Measurements from ENCODE around the gene ANO4. TPM values are rescaled to one million over a fixed set of nuclear protein-coding genes. Genes with fewer than 3 reads are reported as not detected.
"Not testable (repeated sequence)": the region's sequence is repeated elsewhere in the genome, so short reads cannot be mapped to it uniquely, and the experiment has no call there.

Gene ANO4
- total RNA-seq, 1 experiment from 2014 or later = not detected

- no peak for DNase-seq (ENCODE audit: extremely low read depth, low read depth)
These were observed 232.6 kb downstream of the ANO4 start for GRCh38 chr12:101027200-101027599.

- no peak for DNase-seq (ENCODE audit: extremely low read depth, low read depth)
These were observed 233.2 kb downstream of the ANO4 start for GRCh38 chr12:101027816-101028215.

- no peak for DNase-seq (ENCODE audit: extremely low read depth, low read depth)
These were observed 243.8 kb downstream of the ANO4 start for GRCh38 chr12:101038289-101038871.

- no peak for DNase-seq (ENCODE audit: extremely low read depth, low read depth)
These were observed 245.4 kb downstream of the ANO4 start for GRCh38 chr12:101039848-101040531.

DNA sequence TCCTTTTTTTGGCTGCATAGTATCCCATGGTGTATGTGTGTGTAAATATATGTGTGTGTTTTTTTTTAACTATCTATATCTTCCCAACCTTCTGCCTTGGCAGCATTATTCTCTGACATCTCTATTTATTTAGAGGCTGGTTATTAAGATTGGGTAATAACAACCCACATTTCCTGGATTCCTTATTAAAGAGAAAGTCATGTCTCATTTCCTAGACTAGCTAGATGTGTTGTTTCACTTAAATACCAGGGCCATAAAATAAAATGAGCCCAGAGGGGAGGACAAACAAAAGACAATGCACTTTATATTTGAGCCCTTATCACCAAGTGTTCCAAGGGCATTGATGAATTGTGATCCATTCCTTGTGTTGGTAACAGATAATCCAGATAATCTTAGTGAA is 246.4 kb downstream of the ANO4 start:
- DNase-seq (ENCODE audit: extremely low read depth, low read depth) = no peak

DNA sequence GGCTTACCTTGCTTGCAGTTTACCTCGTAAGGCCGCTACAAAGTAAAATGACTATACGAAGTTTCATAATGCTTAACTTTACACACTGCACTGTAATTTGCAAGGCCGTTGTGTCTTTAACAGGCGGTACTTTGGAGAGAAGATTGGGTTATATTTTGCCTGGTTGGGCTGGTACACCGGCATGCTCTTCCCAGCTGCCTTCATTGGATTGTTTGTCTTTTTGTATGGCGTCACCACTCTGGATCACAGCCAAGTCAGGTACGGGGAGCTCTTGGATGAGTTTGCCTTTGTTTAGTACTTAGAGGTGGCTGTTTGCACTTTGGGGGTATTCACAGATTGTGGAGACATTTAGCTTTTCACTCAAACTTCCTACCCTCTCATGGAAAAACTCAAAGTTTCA is 247.6 kb downstream of the ANO4 start:
- no peak for DNase-seq (ENCODE audit: extremely low read depth, low read depth)

DNA sequence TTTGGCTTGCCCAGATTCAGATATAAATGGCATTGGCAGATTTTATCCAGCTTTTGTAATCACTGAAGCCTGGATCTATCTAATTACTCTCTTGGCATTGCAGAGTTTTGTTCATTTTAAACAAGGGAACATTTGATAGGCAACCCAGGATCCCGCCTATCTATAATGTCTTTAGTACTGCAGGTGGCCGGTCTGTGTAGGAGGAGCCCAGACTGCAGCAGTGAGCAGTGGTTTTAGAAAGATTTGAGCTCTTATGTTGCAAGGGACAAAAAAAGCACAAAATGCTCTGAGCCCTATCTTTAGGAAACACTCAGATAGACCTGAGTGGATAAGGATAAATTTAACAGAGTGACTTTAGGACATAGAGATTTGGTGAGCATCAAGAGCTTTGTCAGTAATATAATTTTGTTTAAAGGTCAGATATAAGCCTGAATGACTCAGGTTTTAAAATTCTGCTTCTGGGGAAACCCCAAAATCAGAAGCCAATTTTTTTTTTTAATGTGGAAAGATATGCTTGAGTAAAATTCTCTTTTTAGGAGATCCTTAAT is 250.0 kb downstream of the ANO4 start:
- DNase-seq (ENCODE audit: extremely low read depth, low read depth) = no peak

- no peak for DNase-seq (ENCODE audit: extremely low read depth, low read depth)
These were observed 251.2 kb downstream of the ANO4 start for GRCh38 chr12:101045486-101046464.

- no peak for DNase-seq (ENCODE audit: extremely low read depth, low read depth)
These were observed 253.1 kb downstream of the ANO4 start for GRCh38 chr12:101047652-101048051.

GRCh38 chr12:101050631-101051030 is 256.1 kb downstream of the ANO4 start:
- DNase-seq (ENCODE audit: extremely low read depth, low read depth) = no peak

GRCh38 chr12:101051151-101051550 is 256.6 kb downstream of the ANO4 start:
- no peak for DNase-seq (ENCODE audit: extremely low read depth, low read depth)

- no peak for DNase-seq (ENCODE audit: extremely low read depth, low read depth)
These were observed 257.4 kb downstream of the ANO4 start for GRCh38 chr12:101051901-101052550.

- DNase-seq (ENCODE audit: extremely low read depth, low read depth) = no peak
These were observed 258.6 kb downstream of the ANO4 start for GRCh38 chr12:101053203-101053602.

GRCh38 chr12:101055940-101056339 is 261.4 kb downstream of the ANO4 start:
- DNase-seq (ENCODE audit: extremely low read depth, low read depth) = no peak

GRCh38 chr12:101062508-101062907 is 267.9 kb downstream of the ANO4 start:
- DNase-seq (ENCODE audit: extremely low read depth, low read depth) = not testable (repeated sequence)

DNA sequence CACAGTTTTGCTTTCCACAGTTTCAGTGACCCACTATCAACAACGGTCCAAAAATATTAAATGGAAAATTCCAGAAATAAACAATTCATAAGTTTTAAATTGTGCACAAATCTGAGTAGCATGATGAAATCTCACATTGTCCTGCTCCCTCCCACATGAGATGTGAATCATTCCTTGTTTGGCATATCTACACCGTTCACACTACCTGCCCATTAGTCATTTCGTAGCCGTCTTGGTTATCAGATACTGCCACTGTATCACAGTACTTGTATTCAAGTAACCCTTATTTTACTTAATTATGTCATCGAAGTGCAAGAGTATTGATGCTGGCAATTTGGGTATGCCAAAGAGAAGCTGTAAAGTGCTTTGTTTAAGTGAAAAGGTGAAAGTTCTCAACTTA is 270.1 kb downstream of the ANO4 start:
- no peak for DNase-seq (ENCODE audit: extremely low read depth, low read depth)

- DNase-seq (ENCODE audit: extremely low read depth, low read depth) = no peak
These were observed 271.9 kb downstream of the ANO4 start for GRCh38 chr12:101066489-101066888.

DNA sequence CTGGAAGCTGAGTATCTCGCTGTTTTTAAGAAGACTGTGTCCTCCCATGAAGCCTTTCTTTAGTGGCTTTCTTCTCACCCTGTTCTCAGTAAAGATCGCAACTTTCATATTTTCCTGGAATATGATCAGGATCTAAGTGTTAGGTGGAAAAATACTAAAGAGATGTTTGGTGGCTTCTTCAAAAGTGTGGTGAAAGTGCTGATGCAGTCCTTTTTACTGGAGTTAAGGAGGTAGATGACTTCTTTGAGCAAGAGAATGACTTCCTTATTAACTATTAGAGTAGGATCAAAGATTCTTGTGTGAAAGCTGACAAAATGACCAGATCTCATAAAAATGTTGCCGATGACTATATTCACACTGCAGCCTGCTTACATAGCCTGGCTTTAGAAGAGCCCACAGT is 273.8 kb downstream of the ANO4 start:
- no peak for DNase-seq (ENCODE audit: extremely low read depth, low read depth)

DNA sequence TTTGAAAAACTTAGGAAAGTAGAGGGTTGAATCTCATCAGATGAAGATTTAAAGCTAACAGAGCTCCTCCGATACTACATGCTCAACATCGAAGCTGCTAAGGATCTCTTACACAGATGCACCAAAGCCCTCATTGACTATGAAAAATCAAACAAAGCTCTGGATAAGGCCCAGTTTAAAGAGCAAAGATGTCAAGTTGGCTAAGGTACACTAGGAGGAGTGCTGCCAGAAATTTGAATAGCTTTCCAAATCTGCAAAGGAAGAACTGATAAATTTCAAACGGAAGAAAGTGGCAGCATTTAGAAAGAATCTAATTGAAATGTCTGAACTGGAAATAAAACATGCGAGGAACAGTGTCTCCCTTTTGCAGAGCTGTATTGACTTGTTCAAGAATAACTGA is 274.3 kb downstream of the ANO4 start:
- DNase-seq (ENCODE audit: extremely low read depth, low read depth) = no peak

DNA sequence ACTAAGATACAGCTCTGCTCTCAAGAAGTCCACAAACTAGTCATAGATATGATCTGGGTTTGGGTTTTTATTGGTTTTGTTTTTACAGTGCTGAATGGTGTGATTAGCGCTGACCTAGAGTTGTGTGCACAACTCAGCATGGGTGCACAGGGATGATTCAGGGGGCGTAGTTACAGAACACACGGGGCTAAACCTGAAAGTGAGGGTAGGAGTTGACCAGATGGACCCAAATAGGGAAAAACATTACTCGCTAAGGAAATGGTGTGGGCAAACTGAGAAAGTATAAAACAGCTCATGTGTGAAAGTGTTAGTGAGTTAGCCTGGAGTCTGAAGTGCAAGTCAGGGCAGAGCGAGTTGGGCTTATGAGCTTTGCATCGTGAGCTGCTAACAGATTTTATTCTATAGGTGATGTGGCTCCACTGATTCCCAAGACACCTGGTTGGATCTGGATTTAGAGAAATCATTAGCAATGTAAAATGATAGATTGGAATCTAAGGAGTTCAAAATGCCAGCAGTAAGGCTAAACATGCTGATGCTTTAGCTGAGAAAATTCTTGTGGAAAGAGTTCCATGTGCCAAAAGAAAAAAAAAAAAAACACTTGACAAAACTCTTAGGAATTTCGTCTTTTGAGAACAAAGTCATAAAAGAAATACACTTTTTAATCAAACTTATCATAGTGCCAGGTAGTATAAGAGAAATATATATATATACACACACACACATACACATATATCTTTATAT is 280.5 kb downstream of the ANO4 start:
- no peak for DNase-seq (ENCODE audit: extremely low read depth, low read depth)
